ENCODE results near the gene MAP4K4. TPM values are rescaled to one million over a fixed set of nuclear protein-coding genes. Genes with fewer than 3 reads are reported as not detected.

Gene MAP4K4
- total RNA-seq, 2 experiments from 2014 or later, result 92.8 to 94.0 TPM

- Mint-ChIP-seq H3K4me3 (no peak overlapping the region), H3K27ac (no peak overlapping the region), H3K36me3 (ENCODE audit: low read depth) (peaks cover 96% of the 10 kb centered on the region), H3K9me3 (no peaks in the 10 kb centered on the region), H3K27me3 (no peaks in the 10 kb centered on the region), H3K4me1 (ENCODE audit: low read depth) (peaks cover under 1% of the 10 kb centered on the region)
- ATAC-seq (ENCODE audit: poor library complexity) (no peak), DNase-seq (no peak)
- TF ChIP-seq CTCF (IDR thresholded peaks at IDR 0.05), result no peak
- intact Hi-C loops (cut with DNase I, micrococcal nuclease), result no loop called here
- no peaks in the 10 kb centered on the region for H3K4me1 ChIP-seq (ENCODE audit: insufficient read depth, low read length)
- peaks cover 88% of the 10 kb centered on the region for H3K36me3 ChIP-seq (ENCODE audit: insufficient read depth, low read length)
- ChIA-PET CTCF (no interaction called here), POLR2A (no interaction called here)
- no peaks in the 10 kb centered on the region for H3K27me3 ChIP-seq (ENCODE audit: control insufficient read depth in 1 of 2, insufficient read depth in 2 of 2, low read length in 2 of 2)
- H3K27ac ChIP-seq (ENCODE audit: low read depth in 1 of 2, low read length in 2 of 2), result no peak overlapping the region
- H3K9me3 ChIP-seq (ENCODE audit: control insufficient read depth in 1 of 2, insufficient read depth in 1 of 2, low read length in 2 of 2), result no peaks in the 10 kb centered on the region
- H3K4me3 ChIP-seq (ENCODE audit: low read length), result no peak overlapping the region
These were observed 158.3 kb downstream of the MAP4K4 start for GRCh38 chr2:101855776-101856175.

- Histone ChIP-seq H3K4me3 (ENCODE audit: low read length) (no peak overlapping the region), H3K27me3 (ENCODE audit: control insufficient read depth in 1 of 2, insufficient read depth in 2 of 2, low read length in 2 of 2) (no peaks in the 10 kb centered on the region), H3K27ac (ENCODE audit: low read depth in 1 of 2, low read length in 2 of 2) (no peak overlapping the region), H3K9me3 (ENCODE audit: control insufficient read depth in 1 of 2, insufficient read depth in 1 of 2, low read length in 2 of 2) (no peaks in the 10 kb centered on the region), H3K4me1 (ENCODE audit: insufficient read depth, low read length) (no peaks in the 10 kb centered on the region), H3K36me3 (ENCODE audit: insufficient read depth, low read length) (peaks cover 96% of the 10 kb centered on the region)
- H3K4me1 Mint-ChIP-seq (ENCODE audit: low read depth), result peaks cover 7% of the 10 kb centered on the region
- DNase-seq, result no peak
- TF ChIP-seq CTCF (IDR thresholded peaks at IDR 0.05), result no peak
- no peaks in the 10 kb centered on the region for H3K9me3 Mint-ChIP-seq
- peak overlapping the region; percentile 59 for H3K27ac Mint-ChIP-seq
- no peak for ATAC-seq (ENCODE audit: poor library complexity)
- POLR2A ChIA-PET, result no interaction called here
- intact Hi-C loops (cut with DNase I, micrococcal nuclease), result no loop called here
- peaks cover 96% of the 10 kb centered on the region for H3K36me3 Mint-ChIP-seq (ENCODE audit: low read depth)
- CTCF ChIA-PET, result no interaction called here
- no peak overlapping the region for H3K4me3 Mint-ChIP-seq
- H3K27me3 Mint-ChIP-seq, result no peaks in the 10 kb centered on the region
These were observed 160.7 kb downstream of the MAP4K4 start for GRCh38 chr2:101858246-101858645.

GRCh38 chr2:101858910-101859309 lies 161.4 kb downstream of the MAP4K4 start:
- H3K4me3 Mint-ChIP-seq, result no peak overlapping the region
- ChIA-PET CTCF (no interaction called here), POLR2A (no interaction called here)
- no peak for DNase-seq
- intact Hi-C loops (cut with DNase I, micrococcal nuclease), result no loop called here
- no peak overlapping the region for H3K27ac ChIP-seq (ENCODE audit: low read depth in 1 of 2, low read length in 2 of 2)
- no peaks in the 10 kb centered on the region for H3K9me3 ChIP-seq (ENCODE audit: control insufficient read depth in 1 of 2, insufficient read depth in 1 of 2, low read length in 2 of 2)
- peak overlapping the region; percentile 59 for H3K27ac Mint-ChIP-seq
- no peaks in the 10 kb centered on the region for H3K4me1 ChIP-seq (ENCODE audit: insufficient read depth, low read length)
- H3K9me3 Mint-ChIP-seq, result no peaks in the 10 kb centered on the region
- peaks cover 7% of the 10 kb centered on the region for H3K4me1 Mint-ChIP-seq (ENCODE audit: low read depth)
- no peaks in the 10 kb centered on the region for H3K27me3 Mint-ChIP-seq
- peaks cover 96% of the 10 kb centered on the region for H3K36me3 Mint-ChIP-seq (ENCODE audit: low read depth)
- no peak for TF ChIP-seq CTCF (IDR thresholded peaks at IDR 0.05)
- H3K27me3 ChIP-seq (ENCODE audit: control insufficient read depth in 1 of 2, insufficient read depth in 2 of 2, low read length in 2 of 2), result no peaks in the 10 kb centered on the region
- peaks cover 96% of the 10 kb centered on the region for H3K36me3 ChIP-seq (ENCODE audit: insufficient read depth, low read length)
- H3K4me3 ChIP-seq (ENCODE audit: low read length), result no peak overlapping the region
- ATAC-seq (ENCODE audit: poor library complexity), result no peak

Data from CD4-positive, alpha-beta T cell (primary cell).